Body of pancreas (tissue), 4 donors: ENCODE results near the gene GNB5. TPM values are rescaled to one million over a fixed set of nuclear protein-coding genes. Genes with fewer than 3 reads are reported as not detected.
A peak's percentile ranks its signal among the peaks of the same experiment; 100 is the strongest.

Source experiments
- ATAC-seq: fragments of 150-250 bp; one replicate; pipeline ENCODE4 v1.9.1; 2016
- DNase-seq, 4 donors: peaks; one replicate each; pipeline ENCODE4 v3.0.0-alpha.2; 2019
- H3K27ac ChIP-seq, 4 donors: fragments of 200-600 bp; sonication (generic); 1 replicate in 3 of 4; 2 replicates in 1 of 4; pipeline versions ENCODE4 v1.5.1 to v1.6.1; 2016 to 2019; ENCODE audit warnings: mild to moderate bottlenecking in 1 of 4, mixed read lengths in 1 of 4, moderate library complexity in 1 of 4
- H3K27me3 ChIP-seq, 2 donors: fragments of 200-600 bp; sonication (generic); one replicate each; pipeline ENCODE4 v1.6.0; 2016; ENCODE audit warnings: mild to moderate bottlenecking in 1 of 2
- H3K36me3 ChIP-seq, 2 donors: fragments of 200-600 bp; sonication (generic); replicated peaks in 1 of 2; 2 replicates each; pipeline ENCODE4 v1.5.1; 2016; ENCODE audit warnings: low read depth in 2 of 2; ENCODE audit not compliant: insufficient read depth in 1 of 2
- H3K4me1 ChIP-seq: fragments of 200-600 bp; sonication (generic); one replicate; pipeline ENCODE4 v1.6.0; 2016
- H3K4me3 ChIP-seq, 2 donors: fragments of 200-600 bp; sonication (generic); 1 replicate in 1 of 2; 2 replicates in 1 of 2; pipeline ENCODE4 v1.5.1; 2016 to 2019
- H3K9me3 ChIP-seq, 3 donors: fragments of 200-600 bp; sonication (generic); 1 replicate in 2 of 3; 2 replicates in 1 of 3; pipeline ENCODE4 v1.5.1; 2016
- POLR2A ChIP-seq, 3 donors: fragments of 450-650 bp; IDR thresholded peaks; one replicate each; pipeline ENCODE4 v1.6.1; 2016; ENCODE audit warnings: antibody characterized with exemption in 3 of 3, mild to moderate bottlenecking in 2 of 3
- WGBS, 2 donors: methylation state at CpG; one replicate each; pipeline ENCODE4 v1.1.5; 2017; 5-methylcytosine and 5-hydroxymethylcytosine counted together
- intact Hi-C: fragments of 100-400 bp; cut with DNase I; formaldehyde crosslinking; loops from one replicate; pipeline ENCODE4 v1.15.1; 2023
- total RNA-seq, 2 donors: library from RNA; depleted of rRNA; stranded (reverse); fragments of >200 nt; gene quantifications; one replicate each; pipeline ENCODE4 v1.1.0, GENCODE V29; 2016
- TF ChIP-seq, protein P1 (sequence below), 7 experiments: fragments of 450-650 bp in 4 of 7; fragments of 200-600 bp in 3 of 7; sonication (generic) in 3 of 7; IDR thresholded peaks; one replicate each; pipeline ENCODE4 v1.5.1; 2016 to 2019; ENCODE audit warnings: antibody characterized with exemption in 7 of 7

GNB5 gene
- total RNA-seq, 2 donors from 2014 or later: 15.8 to 25.2 TPM

DNA sequence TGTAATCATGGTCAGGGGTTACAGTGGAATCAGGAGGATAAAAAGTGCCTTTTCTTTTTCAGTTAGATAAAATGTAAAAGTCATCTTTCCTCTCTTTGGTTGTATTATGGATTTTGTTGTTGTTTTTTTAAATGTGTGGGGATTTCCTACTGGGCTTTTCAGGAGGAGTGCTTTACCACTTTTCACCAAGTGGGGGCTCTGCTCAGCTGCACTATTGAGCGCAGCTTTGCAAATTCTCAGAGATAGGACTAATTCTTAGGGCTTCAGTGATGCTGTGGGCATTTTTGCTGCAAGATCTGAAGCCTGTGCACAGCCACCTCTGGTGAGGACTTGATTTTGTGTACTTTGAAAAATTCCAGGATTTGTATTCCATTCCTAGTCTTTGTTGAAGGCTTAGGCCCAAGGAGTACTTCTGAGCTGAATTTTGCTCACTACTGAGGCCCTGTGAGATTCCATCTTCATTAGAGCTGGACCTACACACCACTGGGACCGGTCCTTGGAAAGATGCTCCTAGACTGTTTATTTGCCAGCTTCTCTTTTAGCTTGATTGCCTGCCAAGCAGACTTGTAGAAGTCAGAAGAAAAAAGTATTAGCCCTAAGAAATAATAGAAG lies 7.5 kb downstream of the GNB5 start:
- DNase-seq (peak; percentile 46 to 59 (median 54)), ATAC-seq (no peak)
- H3K9me3 ChIP-seq: no peaks in the 10 kb centered on the region
- TF ChIP-seq, protein P1, sequence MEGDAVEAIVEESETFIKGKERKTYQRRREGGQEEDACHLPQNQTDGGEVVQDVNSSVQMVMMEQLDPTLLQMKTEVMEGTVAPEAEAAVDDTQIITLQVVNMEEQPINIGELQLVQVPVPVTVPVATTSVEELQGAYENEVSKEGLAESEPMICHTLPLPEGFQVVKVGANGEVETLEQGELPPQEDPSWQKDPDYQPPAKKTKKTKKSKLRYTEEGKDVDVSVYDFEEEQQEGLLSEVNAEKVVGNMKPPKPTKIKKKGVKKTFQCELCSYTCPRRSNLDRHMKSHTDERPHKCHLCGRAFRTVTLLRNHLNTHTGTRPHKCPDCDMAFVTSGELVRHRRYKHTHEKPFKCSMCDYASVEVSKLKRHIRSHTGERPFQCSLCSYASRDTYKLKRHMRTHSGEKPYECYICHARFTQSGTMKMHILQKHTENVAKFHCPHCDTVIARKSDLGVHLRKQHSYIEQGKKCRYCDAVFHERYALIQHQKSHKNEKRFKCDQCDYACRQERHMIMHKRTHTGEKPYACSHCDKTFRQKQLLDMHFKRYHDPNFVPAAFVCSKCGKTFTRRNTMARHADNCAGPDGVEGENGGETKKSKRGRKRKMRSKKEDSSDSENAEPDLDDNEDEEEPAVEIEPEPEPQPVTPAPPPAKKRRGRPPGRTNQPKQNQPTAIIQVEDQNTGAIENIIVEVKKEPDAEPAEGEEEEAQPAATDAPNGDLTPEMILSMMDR (IDR thresholded peaks at IDR 0.05): peak in 6 of 7 experiments; percentile 43 to 65 (median 52)
- TF ChIP-seq POLR2A (IDR thresholded peaks at IDR 0.05): no peak
- peaks cover 53% of the 10 kb centered on the region for H3K4me1 ChIP-seq
- WGBS, 2 donors: 46 to 63% methylated on average over 2 of the region's 2 CpGs
- peak overlapping the region in 3 of 4 donors; percentile 75 to 92 (median 81) for H3K27ac ChIP-seq
- intact Hi-C loops: no loop called here
- H3K27me3 ChIP-seq: no peaks in the 10 kb centered on the region
- H3K4me3 ChIP-seq: no peak overlapping the region
- H3K36me3 ChIP-seq: no peaks in the 10 kb centered on the region

DNA sequence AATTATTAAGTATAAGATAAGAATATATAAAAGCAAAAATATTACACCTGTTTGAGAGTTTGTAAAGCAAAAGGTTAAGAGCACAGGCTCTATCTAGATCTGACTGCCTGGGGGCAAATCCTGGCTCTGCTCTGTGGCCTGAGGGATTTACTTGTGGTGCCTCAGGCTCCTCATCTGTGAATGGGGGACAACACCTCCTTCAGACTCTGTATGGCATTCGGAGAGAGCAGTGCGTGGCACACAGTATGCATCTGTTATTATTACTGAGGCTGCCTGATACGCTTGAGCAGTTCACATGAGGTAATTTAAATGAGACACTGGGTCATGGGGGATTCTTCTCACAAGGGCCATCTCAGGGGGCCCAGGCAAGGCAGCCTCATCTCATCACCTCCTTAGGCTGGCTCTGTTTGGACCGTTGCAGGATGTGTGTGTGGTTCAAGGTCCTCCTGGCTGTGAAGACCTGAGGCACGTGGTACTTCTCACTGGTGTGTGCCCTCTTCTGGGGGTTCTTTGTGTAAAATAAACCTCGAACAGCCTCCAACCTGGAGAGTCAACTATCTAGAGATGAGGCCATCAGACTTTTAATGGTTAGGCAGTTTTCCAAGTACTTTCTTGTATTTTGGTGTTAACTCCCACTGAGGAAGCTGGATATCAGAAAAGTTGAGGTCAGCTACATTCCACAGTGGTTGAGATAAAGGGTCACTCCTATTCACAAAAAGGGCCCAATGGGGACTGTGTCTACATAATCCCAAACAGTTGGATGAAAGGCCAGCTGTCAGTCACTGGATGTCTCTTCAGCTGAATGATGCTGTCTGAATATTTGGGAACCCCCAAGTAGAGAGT lies 9.0 kb downstream of the GNB5 start:
- intact Hi-C loops: no loop called here
- Histone ChIP-seq H3K27ac (no peak overlapping the region), H3K36me3 (no peaks in the 10 kb centered on the region), H3K9me3 (no peaks in the 10 kb centered on the region), H3K27me3 (no peaks in the 10 kb centered on the region), H3K4me3 (no peak overlapping the region), H3K4me1 (peaks cover 56% of the 10 kb centered on the region)
- DNase-seq (no peak), ATAC-seq (no peak)
- WGBS, 2 donors: 72 to 81% methylated on average over 5 to 6 of the region's 6 CpGs
- no peak for TF ChIP-seq POLR2A (IDR thresholded peaks at IDR 0.05)
- TF ChIP-seq, protein P1 (IDR thresholded peaks at IDR 0.05): no peak

DNA sequence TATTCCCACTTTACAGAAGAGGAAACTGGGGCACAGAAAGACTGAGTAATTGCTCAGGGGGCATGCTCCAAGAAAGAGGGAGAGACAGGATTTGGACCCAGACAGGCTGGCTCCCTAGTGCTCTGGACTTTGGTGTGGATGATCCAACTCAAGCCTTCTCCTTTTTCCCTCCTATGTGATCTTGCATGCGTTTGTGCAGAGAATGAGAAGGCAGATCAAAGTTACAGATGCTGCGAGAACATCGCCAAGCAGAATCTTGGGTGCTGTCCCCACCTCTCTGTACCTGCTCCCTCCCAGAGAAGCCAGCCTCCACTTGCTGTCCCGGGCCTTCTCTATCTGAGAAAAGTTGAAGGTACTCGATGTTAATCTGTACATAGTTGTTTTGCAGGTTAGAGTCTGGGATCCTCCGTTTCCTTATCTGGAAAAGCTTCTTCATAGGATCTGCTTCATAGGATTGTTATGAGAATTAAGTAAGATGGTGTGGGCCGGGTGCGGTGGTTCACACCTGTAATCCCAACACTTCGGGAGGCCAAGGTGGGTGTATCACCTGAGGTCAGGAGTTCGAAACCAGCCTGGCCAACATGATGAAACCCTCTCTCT lies 10.2 kb downstream of the GNB5 start:
- H3K27me3 ChIP-seq: no peaks in the 10 kb centered on the region
- peak overlapping the region in 3 of 4 donors; percentile 82 to 95 (median 91) for H3K27ac ChIP-seq
- H3K9me3 ChIP-seq: no peaks in the 10 kb centered on the region
- H3K36me3 ChIP-seq: no peaks in the 10 kb centered on the region
- no peak for TF ChIP-seq POLR2A (IDR thresholded peaks at IDR 0.05)
- TF ChIP-seq, protein P1 (IDR thresholded peaks at IDR 0.05): no peak
- WGBS, 2 donors: 78 to 82% methylated on average over 9 to 10 of the region's 10 CpGs
- peaks cover 44% of the 10 kb centered on the region for H3K4me1 ChIP-seq
- ATAC-seq: no peak
- no peak for DNase-seq
- intact Hi-C loops: no loop called here
- no peak overlapping the region for H3K4me3 ChIP-seq

DNA sequence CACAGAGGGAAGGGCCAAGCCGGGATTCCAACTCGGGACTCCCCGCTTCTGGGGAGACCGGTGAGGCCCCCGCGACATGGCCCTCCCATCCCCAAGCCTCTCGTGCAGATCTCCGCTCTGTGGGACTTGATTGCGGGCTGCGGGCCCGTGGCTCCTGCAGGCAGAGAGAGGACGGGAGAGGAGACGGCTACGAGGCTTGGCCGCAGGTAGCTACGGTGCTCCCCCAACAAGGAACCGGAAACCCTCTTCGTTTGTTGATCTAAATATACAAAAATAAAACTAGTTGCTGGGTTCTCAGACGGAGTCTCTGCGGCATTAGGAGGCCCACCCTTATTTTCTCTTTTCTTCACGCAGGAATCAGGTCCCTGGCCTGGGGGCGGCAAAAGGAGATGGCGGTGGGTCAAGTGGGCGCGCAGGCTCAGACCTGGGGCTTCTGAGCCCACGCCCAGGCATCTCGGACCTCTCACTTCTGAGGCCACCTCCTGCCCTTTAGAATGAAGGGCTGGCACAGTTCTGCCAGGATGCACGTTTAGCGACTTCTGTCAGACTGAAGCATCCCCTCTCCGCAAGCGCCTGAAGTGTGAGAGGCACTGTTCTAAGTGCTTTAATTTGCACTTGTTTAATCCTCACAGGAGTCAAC lies 10.9 kb downstream of the GNB5 start:
- DNase-seq: no peak
- intact Hi-C loops: no loop called here
- ATAC-seq: peak; percentile 6

More for the DNA sequence above, 10.9 kb downstream of the GNB5 start:
- Histone ChIP-seq H3K4me1 (peaks cover 38% of the 10 kb centered on the region), H3K27ac (peak overlapping the region; percentile 82 to 95 (median 90)), H3K9me3 (no peaks in the 10 kb centered on the region), H3K27me3 (no peaks in the 10 kb centered on the region), H3K4me3 (peak overlapping the region; percentile 32 to 46), H3K36me3 (no peaks in the 10 kb centered on the region)
- 23 to 49% methylated on average over 16 to 31 of the region's 31 CpGs for WGBS, 2 donors
- peak in 1 of 3 donors; percentile 24 for TF ChIP-seq POLR2A (IDR thresholded peaks at IDR 0.05)
- TF ChIP-seq, protein P1 (IDR thresholded peaks at IDR 0.05): no peak
